Mesendoderm (in vitro differentiated cells): Measurements from ENCODE around the gene MR1.

Experiments
- DNase-seq: peaks from one replicate; pipeline ENCODE4 v3.0.0; 2013
- H2AK5ac ChIP-seq: 2 replicates; pipeline ENCODE4 v1.6.1; 2013; ENCODE audit warnings: low read length, inconsistent platforms
- H2BK120ac ChIP-seq: 2 replicates; pipeline ENCODE4 v1.6.1; 2013; ENCODE audit warnings: low read depth, mild to moderate bottlenecking, low read length, moderate library complexity, mixed read lengths
- H2BK15ac ChIP-seq: replicated peaks from 2 replicates; pipeline ENCODE4 v1.6.1; 2013; ENCODE audit warnings: low read depth, mild to moderate bottlenecking, moderate library complexity
- H2BK5ac ChIP-seq: 2 replicates; pipeline ENCODE4 v1.6.1; 2013; ENCODE audit warnings: low read length, inconsistent platforms
- H3K18ac ChIP-seq: 2 replicates; pipeline ENCODE4 v1.6.1; 2013; ENCODE audit warnings: mild to moderate bottlenecking, low read length, mixed read lengths
- H3K23ac ChIP-seq: one replicate; pipeline ENCODE4 v1.6.1; 2013; ENCODE audit warnings: low read length
- H3K27ac ChIP-seq: 2 replicates; pipeline ENCODE4 v1.5.1; 2013; ENCODE audit warnings: low read depth, mild to moderate bottlenecking, inconsistent platforms, low read length, moderate library complexity
- H3K27me3 ChIP-seq: 2 replicates; pipeline ENCODE4 v1.6.1; 2013; ENCODE audit warnings: low read length, control low read depth, mild to moderate bottlenecking, inconsistent platforms; ENCODE audit not compliant: insufficient read depth, poor library complexity
- H3K36me3 ChIP-seq: 2 replicates; pipeline ENCODE4 v1.6.1; 2013; ENCODE audit warnings: low read length, inconsistent platforms; ENCODE audit not compliant: control insufficient read depth, insufficient read depth
- H3K4ac ChIP-seq: one replicate; pipeline ENCODE4 v1.6.1; 2013; ENCODE audit warnings: low read depth, mild to moderate bottlenecking, low read length, moderate library complexity
- H3K4me1 ChIP-seq: 2 replicates; pipeline ENCODE4 v1.6.1; 2013; ENCODE audit warnings: low read depth, low read length, inconsistent platforms; ENCODE audit not compliant: control insufficient read depth
- H3K4me2 ChIP-seq: 2 replicates; pipeline ENCODE4 v1.6.1; 2013; ENCODE audit warnings: low read length
- H3K4me3 ChIP-seq: 2 replicates; pipeline ENCODE4 v1.5.1; 2013; ENCODE audit warnings: mild to moderate bottlenecking, low read length
- H3K56ac ChIP-seq: one replicate; pipeline ENCODE4 v1.6.1; 2013; ENCODE audit warnings: low read length
- H3K79me1 ChIP-seq: 2 replicates; pipeline ENCODE4 v1.6.1; 2013; ENCODE audit warnings: low read length, inconsistent platforms
- H3K79me2 ChIP-seq: 2 replicates; pipeline ENCODE4 v1.6.1; 2013; ENCODE audit warnings: mild to moderate bottlenecking, low read length; ENCODE audit not compliant: control insufficient read depth, insufficient read depth
- H3K9ac ChIP-seq: 2 replicates; pipeline ENCODE4 v1.6.1; 2013; ENCODE audit warnings: low read length, inconsistent platforms
- H4K5ac ChIP-seq: one replicate; pipeline ENCODE4 v1.6.1; 2013; ENCODE audit warnings: low read length
- H4K8ac ChIP-seq: one replicate; pipeline ENCODE4 v1.6.1; 2013; ENCODE audit warnings: low read depth, mild to moderate bottlenecking, control low read depth, low read length, moderate library complexity
- WGBS: extraction: QIAGEN DNeasy Blood & Tissue Kit; methylation state at CpG from one replicate; pipeline ENCODE4 v1.1.7; 2013; ENCODE audit warnings: low lambda C conversion rate, missing lambda C conversion rate; ENCODE audit not compliant: insufficient coverage; ENCODE audit errors: extremely low coverage; 5-methylcytosine and 5-hydroxymethylcytosine counted together

MR1 gene

GRCh38 chr1:181014477-181015250, 19.1 kb upstream of the MR1 start:
- Histone ChIP-seq H3K4ac (no peak overlapping the region), H3K79me1 (peaks cover 20% of the 10 kb centered on the region), H3K27me3 (no peaks in the 10 kb centered on the region), H3K18ac (no peak overlapping the region), H3K27ac (no peak overlapping the region), H2BK120ac (no peak overlapping the region), H2BK15ac (no peak overlapping the region), H3K4me3 (no peak overlapping the region), H4K8ac (no peak overlapping the region), H3K4me2 (no peak overlapping the region), H3K36me3 (no peaks in the 10 kb centered on the region), H3K56ac (no peak overlapping the region), H4K5ac (no peak overlapping the region), H3K79me2 (peaks cover 71% of the 10 kb centered on the region), H3K23ac (no peak overlapping the region), H2AK5ac (no peak overlapping the region), H3K9ac (no peak overlapping the region), H2BK5ac (no peak overlapping the region), H3K4me1 (no peaks in the 10 kb centered on the region)
- DNase-seq: no peak
- no CpG with 5 or more reads among the region's 2 CpGs for WGBS

DNA sequence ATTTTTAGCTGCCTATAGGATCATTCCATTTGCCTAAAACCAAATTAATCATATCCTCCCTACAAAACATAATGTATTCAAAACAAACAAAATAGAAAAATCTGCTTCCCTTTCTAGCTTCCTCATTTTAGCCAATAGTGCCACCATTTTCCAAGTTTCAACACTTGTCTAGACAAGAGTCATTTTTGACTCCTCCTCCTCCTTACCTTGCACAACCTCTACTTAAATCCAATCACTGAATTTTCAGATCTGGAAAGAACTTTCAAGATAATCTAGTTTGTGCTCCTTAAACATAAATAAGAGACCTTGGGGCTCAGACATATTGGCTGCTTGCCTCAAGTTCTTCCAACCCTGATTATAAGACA, 18.6 kb upstream of the MR1 start:
- no peak overlapping the region for H3K27ac ChIP-seq
- H3K4me2 ChIP-seq: no peak overlapping the region
- H3K9ac ChIP-seq: no peak overlapping the region
- H3K4me3 ChIP-seq: no peak overlapping the region
- no peak overlapping the region for H2AK5ac ChIP-seq
- H3K79me1 ChIP-seq: peaks cover 20% of the 10 kb centered on the region
- H3K18ac ChIP-seq: no peak overlapping the region
- no peaks in the 10 kb centered on the region for H3K36me3 ChIP-seq
- H3K4me1 ChIP-seq: no peaks in the 10 kb centered on the region
- H2BK15ac ChIP-seq: no peak overlapping the region
- H2BK120ac ChIP-seq: no peak overlapping the region
- peaks cover 71% of the 10 kb centered on the region for H3K79me2 ChIP-seq
- no peak overlapping the region for H4K8ac ChIP-seq
- no peak for DNase-seq
- no peaks in the 10 kb centered on the region for H3K27me3 ChIP-seq
- H2BK5ac ChIP-seq: no peak overlapping the region
- H3K23ac ChIP-seq: no peak overlapping the region
- H4K5ac ChIP-seq: no peak overlapping the region
- no peak overlapping the region for H3K56ac ChIP-seq
- H3K4ac ChIP-seq: no peak overlapping the region

DNA sequence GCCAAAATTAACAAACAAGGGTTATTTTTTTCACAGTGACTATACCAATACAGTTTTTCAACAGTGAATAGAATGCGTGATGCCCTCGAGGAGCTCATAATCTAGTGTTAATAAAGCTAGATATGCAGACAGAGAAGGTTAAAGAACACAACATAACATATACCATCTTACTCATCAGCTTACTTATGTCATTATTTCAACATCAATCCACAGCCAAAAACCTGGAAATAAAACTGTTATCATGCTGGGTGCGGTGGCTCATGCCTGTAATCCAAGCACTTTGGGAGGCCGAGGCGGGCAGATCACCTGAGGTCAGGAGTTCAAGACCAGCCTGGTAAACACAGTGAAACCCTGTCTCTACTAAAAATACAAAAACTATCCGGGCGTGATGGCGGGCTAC, 17.2 kb upstream of the MR1 start:
- Histone ChIP-seq H2BK120ac (no peak overlapping the region), H3K4me3 (no peak overlapping the region), H3K4me1 (no peaks in the 10 kb centered on the region), H2BK5ac (no peak overlapping the region), H3K79me2 (peaks cover 72% of the 10 kb centered on the region), H3K27me3 (no peaks in the 10 kb centered on the region), H3K79me1 (peaks cover 18% of the 10 kb centered on the region), H3K56ac (no peak overlapping the region), H3K18ac (no peak overlapping the region), H3K23ac (no peak overlapping the region), H3K4ac (no peak overlapping the region), H3K36me3 (no peaks in the 10 kb centered on the region), H2BK15ac (no peak overlapping the region), H4K5ac (no peak overlapping the region), H3K9ac (no peak overlapping the region), H2AK5ac (no peak overlapping the region), H3K4me2 (no peak overlapping the region), H4K8ac (no peak overlapping the region), H3K27ac (no peak overlapping the region)
- no CpG with 5 or more reads among the region's 8 CpGs for WGBS
- no peak for DNase-seq

DNA sequence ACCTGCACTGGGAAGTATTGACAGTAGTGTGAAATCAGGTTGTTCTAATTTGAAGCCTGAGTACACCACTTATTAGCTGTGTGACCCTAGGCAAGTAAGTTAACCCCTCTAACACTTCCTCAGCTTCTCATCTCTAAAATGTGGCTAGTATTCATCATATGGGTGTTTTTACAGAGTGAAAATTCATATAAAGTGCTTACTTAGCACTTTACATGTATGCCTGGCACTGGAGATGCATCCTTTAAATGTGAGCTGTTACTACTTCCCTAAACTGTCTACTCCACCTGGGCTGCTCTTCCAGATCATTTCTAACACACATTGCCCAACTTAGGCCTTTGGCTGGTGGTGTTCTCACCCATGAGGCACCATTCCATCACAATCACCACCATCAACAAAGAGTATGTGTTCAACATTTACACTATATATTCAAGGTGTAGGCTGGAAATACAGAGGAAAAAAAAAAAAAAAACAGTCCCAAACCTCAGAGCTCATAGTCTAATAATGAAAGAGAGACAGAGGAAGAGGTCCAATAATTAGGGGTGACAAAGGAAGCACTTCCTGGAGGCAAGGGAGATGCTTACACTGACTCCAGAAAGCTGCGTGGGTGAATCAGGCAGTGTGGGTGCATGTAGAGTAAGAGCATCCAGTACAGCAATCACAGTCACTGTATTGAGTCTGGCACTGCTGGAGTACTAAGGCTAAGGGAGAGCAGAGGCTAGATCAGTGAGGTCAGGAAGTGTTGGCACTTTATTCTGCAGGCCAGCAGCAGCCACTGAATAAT, 14.7 kb upstream of the MR1 start:
- H2AK5ac ChIP-seq: no peak overlapping the region
- no peak overlapping the region for H2BK15ac ChIP-seq
- DNase-seq: no peak
- peaks cover 61% of the 10 kb centered on the region for H3K79me2 ChIP-seq
- H3K27ac ChIP-seq: no peak overlapping the region
- H3K27me3 ChIP-seq: no peaks in the 10 kb centered on the region
- no peak overlapping the region for H2BK5ac ChIP-seq
- H2BK120ac ChIP-seq: no peak overlapping the region
- H3K56ac ChIP-seq: no peak overlapping the region
- no peak overlapping the region for H3K23ac ChIP-seq
- no peak overlapping the region for H3K9ac ChIP-seq
- H4K8ac ChIP-seq: no peak overlapping the region
- no peak overlapping the region for H3K4me3 ChIP-seq
- no peak overlapping the region for H3K18ac ChIP-seq
- H3K36me3 ChIP-seq: no peaks in the 10 kb centered on the region
- no peaks in the 10 kb centered on the region for H3K4me1 ChIP-seq
- no CpG with 5 or more reads among the region's 1 CpG for WGBS
- no peak overlapping the region for H3K4me2 ChIP-seq
- H3K4ac ChIP-seq: no peak overlapping the region
- peaks cover 11% of the 10 kb centered on the region for H3K79me1 ChIP-seq
- H4K5ac ChIP-seq: no peak overlapping the region

DNA sequence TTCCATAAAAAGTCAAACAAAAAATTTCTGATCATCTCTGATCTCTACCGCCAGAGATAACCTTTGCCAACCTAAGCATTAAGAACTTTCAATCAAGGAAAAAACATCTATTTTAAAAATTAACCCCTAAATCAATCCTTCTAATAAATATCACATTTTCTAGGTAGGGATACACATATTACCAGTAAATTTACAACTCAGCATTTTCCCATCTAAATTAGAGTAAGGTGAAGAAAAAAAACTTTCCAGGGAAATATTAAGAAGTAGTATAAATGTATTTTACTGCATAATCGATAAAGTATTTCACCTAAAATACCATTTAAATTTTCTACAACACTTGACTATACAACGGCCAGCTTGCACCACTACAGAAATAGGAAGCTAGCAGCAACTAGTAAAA, 12.6 kb upstream of the MR1 start:
- no CpG with 5 or more reads among the region's 3 CpGs for WGBS
- Histone ChIP-seq H3K56ac (peak overlapping the region; percentile 95), H4K8ac (no peak overlapping the region)

More for the DNA sequence above, 12.6 kb upstream of the MR1 start:
- Histone ChIP-seq H3K79me1 (peaks cover 6% of the 10 kb centered on the region), H3K27ac (no peak overlapping the region), H3K4me2 (peak overlapping the region; percentile 88), H2BK15ac (no peak overlapping the region), H3K4me1 (no peaks in the 10 kb centered on the region), H2BK5ac (no peak overlapping the region), H3K27me3 (no peaks in the 10 kb centered on the region), H3K4ac (no peak overlapping the region), H3K4me3 (no peak overlapping the region), H3K36me3 (no peaks in the 10 kb centered on the region), H3K79me2 (peaks cover 45% of the 10 kb centered on the region), H2BK120ac (no peak overlapping the region), H4K5ac (no peak overlapping the region), H2AK5ac (no peak overlapping the region), H3K18ac (no peak overlapping the region), H3K23ac (no peak overlapping the region), H3K9ac (peak overlapping the region; percentile 88)
- DNase-seq: no peak
